Activated T-cell treated with anti-CD3 and anti-CD28 coated beads, Interleukin-2, amount 50 U/mL, for 72 hours (primary cell): ENCODE data around the gene MMP26. TPM values are rescaled to one million over a fixed set of nuclear protein-coding genes. Genes with fewer than 3 reads are reported as not detected.
"Not testable (repeated sequence)": the region's sequence is repeated elsewhere in the genome, so short reads cannot be mapped to it uniquely, and the experiment has no call there.

Source experiments
- ATAC-seq, 2 donors: fragments of 150-1000 bp; cut with Tn5 transposase; replicated peaks in 1 of 2; 2 replicates each; pipeline ENCODE4 v1.10.0; 2021; ENCODE audit warnings: moderate library complexity in 2 of 2, mild to moderate bottlenecking in 1 of 2
- DNase-seq, 2 donors: peaks; one replicate each; pipeline ENCODE4 v3.0.0; 2021 to 2022; ENCODE audit warnings: mixed read lengths in 1 of 2
- H3K27ac Mint-ChIP-seq: one replicate; pipeline ENCODE4 v1.8.0; 2022; ENCODE audit warnings: mild to moderate bottlenecking, moderate library complexity, mixed read lengths
- H3K27me3 Mint-ChIP-seq: one replicate; pipeline ENCODE4 v1.8.0; 2022; ENCODE audit warnings: low read depth, mixed read lengths
- H3K36me3 Mint-ChIP-seq, 2 donors: one replicate each; pipeline ENCODE4 v1.8.0; 2022; ENCODE audit warnings: mixed read lengths in 2 of 2, mild to moderate bottlenecking in 1 of 2; ENCODE audit not compliant: insufficient read depth in 2 of 2
- H3K4me1 Mint-ChIP-seq: one replicate; pipeline ENCODE4 v1.8.0; 2022; ENCODE audit warnings: low read depth, mixed read lengths
- H3K4me3 Mint-ChIP-seq, 2 donors: one replicate each; pipeline ENCODE4 v1.8.0; 2022; ENCODE audit warnings: mild to moderate bottlenecking in 2 of 2, mixed read lengths in 2 of 2, moderate library complexity in 2 of 2
- H3K9me3 Mint-ChIP-seq, 2 donors: one replicate each; pipeline ENCODE4 v1.8.0; 2022; ENCODE audit warnings: mixed read lengths in 2 of 2
- total RNA-seq, 2 donors: library from RNA; stranded (reverse); gene quantifications; one replicate each; pipeline ENCODE4 v1.2.3, GENCODE V29; 2022

MMP26 gene
- total RNA-seq, 2 donors from 2014 or later: not detected

DNA sequence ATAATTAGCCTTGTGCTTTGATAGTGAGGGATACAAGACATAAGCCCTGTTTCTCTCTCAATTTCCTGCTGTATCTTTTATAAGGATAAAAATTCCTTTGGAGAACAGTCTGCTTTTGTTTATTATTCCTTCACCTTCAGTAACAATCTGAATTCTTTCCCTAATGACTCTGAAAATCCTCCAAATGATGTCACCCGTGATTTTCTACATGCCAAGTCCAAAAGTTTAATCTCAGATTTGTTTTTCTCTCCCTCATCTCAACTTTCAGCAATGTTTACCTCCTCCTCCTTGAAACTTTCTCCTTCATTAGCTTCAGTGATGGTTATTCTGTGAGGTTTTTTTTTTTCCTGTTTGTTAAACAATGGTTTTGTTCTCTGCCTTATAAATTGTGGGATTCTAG lies 9.1 kb upstream of the MMP26 start:
- Mint-ChIP-seq H3K4me1 (no peaks in the 10 kb centered on the region), H3K9me3 (no peaks in the 10 kb centered on the region), H3K27ac (no peak overlapping the region), H3K36me3 (no peaks in the 10 kb centered on the region), H3K4me3 (no peak overlapping the region), H3K27me3 (peaks cover 9% of the 10 kb centered on the region)
- DNase-seq (no peak), ATAC-seq (no peak)

DNA sequence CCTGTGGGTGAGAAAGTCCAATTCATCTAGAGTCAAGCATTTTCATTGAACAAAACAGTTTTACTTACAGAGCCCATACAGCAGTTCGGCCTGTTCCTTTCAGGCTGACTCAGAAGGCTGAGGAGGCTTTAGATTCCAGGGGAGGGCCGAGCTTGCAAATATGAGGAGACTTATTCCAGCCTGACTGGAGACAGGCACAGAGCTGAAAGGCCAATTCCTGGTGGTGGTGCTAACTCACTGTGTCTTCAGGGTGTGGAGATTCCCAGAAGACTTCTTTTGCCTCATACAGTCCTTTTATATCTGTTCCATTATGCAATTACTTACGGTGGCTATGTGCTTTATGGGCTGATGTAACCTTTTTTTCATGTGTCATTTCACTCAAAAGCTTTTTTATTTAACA lies 7.0 kb upstream of the MMP26 start, which contains the start of gene OR51E2:
OR51E2 (minus strand) TSS at position 269 of the 400 bp plus-strand sequence. CDS start 15,142 bp downstream, outside the sequence.
- DNase-seq (no peak), ATAC-seq (no peak)
- Mint-ChIP-seq H3K27ac (no peak within 1 kb of the TSS), H3K9me3 (no peaks in the 10 kb centered on the region), H3K36me3 (no peaks in the 10 kb centered on the region), H3K27me3 (peaks cover 7% of the 10 kb centered on the region), H3K4me3 (no peak within 1 kb of the TSS), H3K4me1 (no peaks in the 10 kb centered on the region)

DNA sequence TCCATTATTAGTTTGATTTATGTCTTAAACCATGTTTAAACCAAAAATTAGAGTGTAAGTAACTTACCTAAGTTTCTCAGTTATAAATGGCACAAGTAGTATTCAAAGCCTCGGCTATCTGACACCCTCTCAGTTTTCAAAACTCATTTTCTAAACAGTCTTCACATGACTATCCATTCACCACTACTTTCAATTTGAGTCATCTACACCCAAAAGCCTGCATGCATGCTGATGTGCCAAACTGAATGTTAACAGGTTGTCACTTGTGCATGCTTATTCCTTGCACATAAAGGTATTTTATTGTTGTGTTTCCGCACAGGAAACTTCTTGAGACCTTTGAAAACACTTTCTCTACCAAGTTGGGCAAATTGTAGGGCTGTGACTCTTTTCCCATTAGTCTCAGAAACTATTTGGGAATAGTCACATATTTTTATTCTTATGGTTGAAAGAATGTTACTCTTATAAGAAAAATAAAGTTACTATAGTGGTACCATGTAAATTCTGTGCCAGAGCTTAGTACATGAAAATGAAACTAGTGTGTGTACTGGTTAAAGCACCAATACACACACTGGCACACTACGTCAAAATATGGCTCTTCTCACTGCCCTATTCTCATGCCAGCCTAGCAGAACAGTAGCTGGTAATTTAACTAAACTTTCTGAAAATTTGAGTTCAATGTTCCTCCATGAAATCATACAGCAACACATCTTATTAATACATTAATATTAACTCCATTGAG lies 4.7 kb upstream of the MMP26 start:
- DNase-seq (peak in 1 of 2 donors; percentile 2), ATAC-seq (peak; percentile 69 to 85)
- Mint-ChIP-seq H3K4me1 (no peaks in the 10 kb centered on the region), H3K4me3 (no peak overlapping the region), H3K27me3 (peaks cover 7% of the 10 kb centered on the region), H3K36me3 (no peaks in the 10 kb centered on the region), H3K27ac (no peak overlapping the region), H3K9me3 (no peaks in the 10 kb centered on the region)

DNA sequence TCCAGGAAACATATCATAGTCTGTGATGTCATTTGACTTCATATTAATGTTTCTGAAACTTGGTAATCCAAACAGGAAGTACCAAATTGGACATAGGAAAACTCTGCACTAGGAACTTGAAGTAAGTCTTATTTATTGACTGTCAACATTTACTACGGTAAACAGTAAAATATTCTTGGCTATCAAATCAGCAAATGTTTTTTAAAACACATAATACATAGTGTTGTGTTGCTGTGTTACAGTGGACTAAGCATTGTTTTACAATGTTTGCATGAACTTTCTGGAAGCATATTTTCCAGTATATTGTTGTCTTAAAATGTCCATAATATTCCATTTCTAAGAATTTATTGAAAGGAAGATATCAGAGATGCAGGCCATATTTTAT lies 4.2 kb upstream of the MMP26 start:
- no peak overlapping the region for H3K4me3 Mint-ChIP-seq
- no peaks in the 10 kb centered on the region for H3K4me1 Mint-ChIP-seq
- no peaks in the 10 kb centered on the region for H3K36me3 Mint-ChIP-seq
- no peaks in the 10 kb centered on the region for H3K9me3 Mint-ChIP-seq
- ATAC-seq: no peak
- no peak overlapping the region for H3K27ac Mint-ChIP-seq
- H3K27me3 Mint-ChIP-seq: peaks cover 7% of the 10 kb centered on the region
- DNase-seq: no peak

DNA sequence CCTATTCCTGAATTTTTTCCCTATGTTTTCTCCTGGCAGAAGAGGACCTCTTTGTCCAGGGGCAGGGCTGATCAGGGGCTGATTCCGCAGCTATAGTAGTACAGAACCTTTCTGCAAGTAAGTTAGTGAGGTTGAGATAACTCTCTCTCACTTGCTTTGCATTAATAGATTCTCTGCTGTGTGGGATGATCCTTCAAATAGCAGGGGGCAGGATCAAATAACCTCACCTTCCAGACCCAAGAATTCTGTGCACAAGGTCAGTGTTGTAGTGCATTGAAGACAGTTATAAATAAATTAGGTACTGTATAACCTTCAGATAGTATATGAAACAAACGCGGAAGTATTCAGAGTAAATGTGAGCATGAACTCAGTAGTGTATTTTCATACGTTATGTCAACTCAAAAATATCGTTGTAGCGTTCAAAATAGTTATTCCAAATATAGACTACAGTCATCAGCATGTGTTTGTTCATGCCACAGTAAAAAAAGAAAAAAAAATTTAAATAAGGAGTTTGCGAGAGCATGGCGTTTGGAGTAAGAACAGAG lies 278 bp downstream of the MMP26 start:
- Mint-ChIP-seq H3K36me3 (no peaks in the 10 kb centered on the region), H3K27me3 (peaks cover 8% of the 10 kb centered on the region), H3K4me3 (no peak overlapping the region), H3K4me1 (no peaks in the 10 kb centered on the region), H3K9me3 (no peaks in the 10 kb centered on the region), H3K27ac (no peak overlapping the region)
- DNase-seq: no peak
- ATAC-seq: no peak

DNA sequence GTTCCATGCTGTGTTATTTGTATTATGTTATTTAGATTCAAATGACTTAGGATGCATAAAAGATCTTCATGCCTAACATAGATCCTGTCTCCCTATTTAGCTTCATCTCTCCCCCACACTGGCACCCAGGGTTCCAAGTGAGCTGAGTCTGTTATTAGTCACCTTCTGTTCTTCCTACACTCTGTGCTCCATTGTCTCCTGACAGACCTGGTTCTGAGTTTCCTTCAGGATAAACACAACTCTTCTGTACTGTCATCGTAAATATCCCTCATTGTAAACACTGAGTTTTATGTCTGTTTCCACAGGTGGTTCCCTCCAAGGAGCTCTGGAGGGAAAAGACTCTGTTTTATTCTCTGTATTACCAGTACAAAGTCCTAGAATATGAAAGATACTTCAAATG lies 8.7 kb downstream of the MMP26 start:
- no peaks in the 10 kb centered on the region for H3K9me3 Mint-ChIP-seq
- no peak for DNase-seq
- ATAC-seq: no peak
- no peaks in the 10 kb centered on the region for H3K4me1 Mint-ChIP-seq
- no peak overlapping the region for H3K4me3 Mint-ChIP-seq
- no peaks in the 10 kb centered on the region for H3K36me3 Mint-ChIP-seq
- no peak overlapping the region for H3K27ac Mint-ChIP-seq
- peaks cover 9% of the 10 kb centered on the region for H3K27me3 Mint-ChIP-seq

DNA sequence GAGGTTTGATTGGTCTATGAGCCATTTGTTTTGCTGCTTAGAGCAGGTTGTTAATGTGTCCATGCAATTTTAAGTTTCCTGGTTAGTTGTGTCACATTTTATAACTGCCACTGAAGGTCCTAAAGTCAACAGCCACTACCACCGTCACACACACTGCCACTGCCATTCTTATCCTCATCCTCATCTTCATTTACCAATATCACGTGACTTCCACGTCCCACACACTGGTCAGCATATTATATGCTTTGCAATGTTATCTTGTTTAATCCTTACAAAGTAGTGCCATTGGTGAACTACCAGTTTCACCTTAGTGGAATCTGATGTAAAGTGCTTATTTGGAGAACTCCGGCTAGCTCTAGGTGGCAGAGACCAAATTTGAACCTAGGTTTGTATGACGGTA lies 9.7 kb downstream of the MMP26 start:
- Mint-ChIP-seq H3K4me3 (no peak overlapping the region), H3K4me1 (no peaks in the 10 kb centered on the region), H3K9me3 (no peaks in the 10 kb centered on the region), H3K27ac (no peak overlapping the region), H3K27me3 (peaks cover 9% of the 10 kb centered on the region), H3K36me3 (no peaks in the 10 kb centered on the region)
- DNase-seq (no peak), ATAC-seq (no peak)

DNA sequence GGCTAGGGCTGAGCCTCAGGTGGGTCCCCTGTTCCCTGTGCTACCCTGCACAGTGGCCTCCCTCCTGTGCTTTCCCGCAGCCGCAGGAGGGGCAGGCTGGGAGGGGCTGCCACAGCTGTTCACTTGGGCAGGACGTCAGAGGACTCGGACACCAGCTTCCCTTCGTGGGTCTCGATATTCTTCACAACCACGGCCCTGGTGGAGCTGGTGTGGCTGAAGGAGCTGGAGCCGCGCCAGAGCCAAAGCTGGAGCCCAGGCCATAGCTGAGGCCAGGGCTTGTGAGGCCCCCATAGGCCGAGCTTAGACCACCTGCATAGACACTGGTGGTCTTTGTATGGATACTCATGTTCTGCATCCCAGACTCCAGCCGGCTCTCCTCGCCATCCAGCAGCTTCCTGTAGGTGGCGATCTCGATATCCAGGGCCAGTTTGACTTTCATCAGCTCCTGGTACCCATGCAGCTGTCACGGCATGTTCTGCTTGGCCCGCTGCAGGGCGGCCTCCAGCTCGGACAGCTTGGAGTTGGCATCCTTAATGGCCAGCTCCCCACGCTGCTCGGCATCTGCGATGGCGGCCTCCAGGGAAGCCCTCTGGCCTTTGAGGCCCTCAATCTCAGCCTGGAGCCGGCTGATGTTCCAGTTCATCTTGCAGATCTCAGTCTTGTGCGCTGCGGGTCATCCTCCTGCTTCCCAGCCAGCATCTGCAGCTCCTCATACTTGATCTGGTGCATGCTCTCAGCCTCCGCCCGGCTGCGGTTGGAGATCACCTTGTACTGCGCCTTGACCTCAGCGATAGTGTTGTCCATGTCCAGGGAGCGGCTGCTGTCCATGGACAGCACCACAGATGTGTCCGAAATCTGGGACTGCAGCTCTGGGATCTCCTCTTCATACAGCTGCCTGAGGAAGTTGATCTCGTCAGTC lies 18.3 kb downstream of the MMP26 start:
- ATAC-seq, H3K9me3 Mint-ChIP-seq, H3K4me3 Mint-ChIP-seq, H3K4me1 Mint-ChIP-seq, H3K27me3 Mint-ChIP-seq, H3K36me3 Mint-ChIP-seq, DNase-seq, H3K27ac Mint-ChIP-seq: not testable (repeated sequence)

DNA sequence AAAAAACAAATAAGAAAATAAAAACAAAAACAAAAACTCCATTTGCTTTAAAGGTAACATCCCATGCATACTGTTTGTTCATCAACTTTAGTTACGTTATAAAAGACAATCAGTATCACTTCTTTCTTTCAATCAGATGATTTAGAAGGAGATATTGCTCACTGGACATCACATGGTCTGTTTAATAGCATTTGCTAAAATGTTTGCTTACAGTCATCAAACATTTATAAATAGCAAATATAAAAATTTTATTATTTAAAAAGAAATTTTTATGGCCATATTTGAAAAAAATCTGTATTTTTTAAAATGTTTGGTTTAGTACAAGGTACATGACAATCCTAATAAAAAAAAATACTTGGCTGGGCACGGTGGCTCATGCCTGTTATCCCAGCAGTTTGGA lies 22.6 kb downstream of the MMP26 start:
- no peaks in the 10 kb centered on the region for H3K36me3 Mint-ChIP-seq
- ATAC-seq (no peak), DNase-seq (no peak)
- H3K9me3 Mint-ChIP-seq: no peaks in the 10 kb centered on the region
- no peak overlapping the region for H3K27ac Mint-ChIP-seq
- no peaks in the 10 kb centered on the region for H3K27me3 Mint-ChIP-seq
- H3K4me1 Mint-ChIP-seq: no peaks in the 10 kb centered on the region
- no peak overlapping the region for H3K4me3 Mint-ChIP-seq

DNA sequence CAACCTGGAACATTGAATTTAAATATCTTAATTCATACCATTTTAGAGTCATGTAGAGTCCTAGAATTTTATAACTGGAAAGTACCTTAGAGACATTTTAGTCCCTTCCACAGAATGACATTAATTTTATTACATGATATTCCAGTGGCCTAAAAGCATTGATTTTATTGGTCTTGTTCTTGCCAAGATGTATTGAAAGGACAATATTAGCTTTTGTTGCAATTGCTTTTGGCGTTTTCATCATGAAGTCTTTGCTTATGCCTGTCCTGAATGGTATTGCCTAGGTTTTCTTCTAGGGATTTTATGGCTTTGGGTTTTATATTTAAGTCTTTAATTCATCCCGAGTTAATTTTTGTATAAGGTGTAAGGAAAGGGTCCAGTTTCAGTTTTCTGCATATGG lies 36.2 kb downstream of the MMP26 start:
- Mint-ChIP-seq H3K4me1 (no peaks in the 10 kb centered on the region), H3K36me3 (no peaks in the 10 kb centered on the region), H3K27ac (no peak overlapping the region), H3K9me3 (no peaks in the 10 kb centered on the region), H3K27me3 (no peaks in the 10 kb centered on the region), H3K4me3 (no peak overlapping the region)
- ATAC-seq: no peak
- DNase-seq: no peak

DNA sequence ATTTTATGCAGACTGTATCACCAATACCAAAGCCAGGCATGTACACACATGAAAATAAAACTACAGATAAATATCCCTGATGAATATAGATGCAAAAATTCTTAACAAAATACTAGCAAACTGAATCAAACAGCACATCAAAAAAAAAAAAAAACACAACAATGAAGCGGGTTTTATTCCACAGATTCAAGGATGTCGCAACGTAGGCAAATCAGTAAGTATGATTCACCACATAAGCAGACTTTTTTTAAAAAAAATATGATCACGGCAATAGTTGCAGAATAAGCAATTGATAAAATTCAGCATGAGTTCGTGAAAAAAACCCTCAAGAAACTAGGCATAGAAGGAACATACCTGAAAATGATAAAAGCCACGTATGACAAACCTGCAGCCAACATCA lies 43.9 kb downstream of the MMP26 start:
- H3K4me1 Mint-ChIP-seq: no peaks in the 10 kb centered on the region
- H3K4me3 Mint-ChIP-seq: no peak overlapping the region
- H3K36me3 Mint-ChIP-seq: no peaks in the 10 kb centered on the region
- ATAC-seq: no peak
- DNase-seq: no peak
- H3K27me3 Mint-ChIP-seq: no peaks in the 10 kb centered on the region
- no peak overlapping the region for H3K27ac Mint-ChIP-seq
- no peaks in the 10 kb centered on the region for H3K9me3 Mint-ChIP-seq

DNA sequence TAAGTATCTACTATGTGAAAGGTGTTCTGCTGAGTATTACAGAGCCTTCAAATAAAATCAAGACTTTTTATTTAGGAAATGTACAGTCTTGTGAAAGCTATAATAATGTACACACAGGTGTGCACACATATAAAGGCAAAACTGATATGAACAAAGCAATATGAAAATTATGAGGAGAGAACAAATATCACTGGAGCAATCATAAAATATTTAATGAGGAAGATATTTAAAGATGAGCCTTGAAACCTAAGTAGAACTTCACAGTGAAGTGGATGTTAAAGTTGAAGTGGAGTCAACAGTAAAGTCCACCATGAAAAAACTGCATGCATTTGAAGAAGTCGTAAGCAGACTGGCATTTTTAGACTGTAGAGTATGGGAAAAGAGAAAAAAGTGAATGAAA lies 46.6 kb downstream of the MMP26 start:
- H3K27ac Mint-ChIP-seq: no peak overlapping the region
- H3K4me1 Mint-ChIP-seq: no peaks in the 10 kb centered on the region
- ATAC-seq: no peak
- H3K27me3 Mint-ChIP-seq: no peaks in the 10 kb centered on the region
- no peak for DNase-seq
- H3K36me3 Mint-ChIP-seq: no peaks in the 10 kb centered on the region
- H3K9me3 Mint-ChIP-seq: no peaks in the 10 kb centered on the region
- H3K4me3 Mint-ChIP-seq: no peak overlapping the region
